ENCODE results near the gene SHB. TPM values are rescaled to one million over a fixed set of nuclear protein-coding genes. Genes with fewer than 3 reads are reported as not detected.

SHB gene
- total and polyA plus RNA-seq, 2 of the 8 experiments (the other 6 are each of a cell fraction or from before 2014, with no cell fraction given) = 4.1 to 12.6 TPM

DNA sequence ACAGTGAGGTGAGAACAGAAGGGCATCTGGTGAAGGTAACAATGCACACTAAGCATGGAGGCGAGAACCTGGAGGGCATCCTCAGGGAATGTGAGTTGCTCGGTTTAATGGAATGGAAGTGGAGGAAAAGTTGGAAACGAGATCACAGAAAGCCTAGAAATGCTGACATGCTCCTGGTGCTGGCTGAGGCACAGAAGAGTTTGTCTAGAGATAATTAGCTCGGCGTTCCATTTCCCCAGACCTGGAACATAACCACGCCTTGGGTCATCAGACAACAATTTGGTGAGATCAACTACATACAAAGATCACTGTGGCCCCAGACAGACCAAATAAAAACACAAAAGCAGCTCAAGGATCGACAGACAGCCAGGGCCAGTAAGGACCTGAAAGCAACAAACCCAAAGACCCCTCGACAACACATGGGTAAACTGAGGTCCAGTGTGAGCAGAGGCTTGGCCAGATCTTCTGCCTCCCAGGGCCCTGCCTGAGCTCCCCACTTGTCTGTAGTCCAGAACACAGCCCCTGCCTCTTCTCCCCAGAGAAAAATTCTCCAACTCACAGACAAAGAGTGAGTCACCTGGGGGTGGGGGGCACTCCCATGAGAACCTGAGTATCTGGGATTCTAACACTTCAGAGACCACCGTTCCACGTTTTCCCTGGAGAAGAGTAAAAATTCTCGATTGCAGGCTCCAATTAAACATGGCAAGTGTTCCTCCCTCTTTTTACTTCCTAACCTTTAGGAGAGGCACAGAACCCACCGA is 52.5 kb downstream of the SHB start:
- Histone ChIP-seq H4K20me1 (replicated peaks in 1 of 2; ENCODE audit: control insufficient read depth in 1 of 2, insufficient read depth in 2 of 2, low read length in 2 of 2) (no peaks in the 10 kb centered on the region), H2AK5ac (ENCODE audit: low read depth, low read length) (peak overlapping the region; percentile 95), H2BK15ac (ENCODE audit: low read length) (peak overlapping the region; percentile 23), H3K14ac (ENCODE audit: insufficient read length) (peak overlapping the region; percentile 4), H4K8ac (ENCODE audit: extremely low read depth, insufficient read depth, low read length) (no peak overlapping the region), H3K18ac (ENCODE audit: extremely low read depth, low read length) (peak overlapping the region; percentile 76), H2BK5ac (ENCODE audit: low read depth, low read length) (peak overlapping the region; percentile 94), H3K56ac (replicated peaks; ENCODE audit: insufficient read length, low read depth, low read length) (peak overlapping the region; percentile 43), H3K27ac (ENCODE audit: low read depth, low read length) (peak overlapping the region; percentile 83), H3K4me2 (ENCODE audit: insufficient read depth in 1 of 2, low read depth in 2 of 2, low read length in 2 of 2) (peak overlapping the region; percentile 53 to 59; a peak in 3 of 4 replicates), H3K79me1 (ENCODE audit: low read depth, low read length) (peaks cover 9% of the 10 kb centered on the region; the same call in 1 of the 2 replicates), H2AFZ (ENCODE audit: low read length) (no peak overlapping the region), H4K91ac (replicated peaks; ENCODE audit: insufficient read length, low read length) (peak overlapping the region; percentile 95), H3K23ac (ENCODE audit: insufficient read length) (no peak overlapping the region), H3K27me3 (replicated peaks in 1 of 4; ENCODE audit: control insufficient read depth in 3 of 4, extremely low read depth in 1 of 4, insufficient read depth in 3 of 4, low read length in 3 of 4) (no peaks in the 10 kb centered on the region), H2BK120ac (replicated peaks; ENCODE audit: low read depth, low read length) (peak overlapping the region; percentile 96), H3K4me3 (ENCODE audit: extremely low read depth in 1 of 4, insufficient read depth in 2 of 4, low read depth in 3 of 4, low read length in 4 of 4) (peak overlapping the region in 2 of 4 experiments; percentile 17 to 25; a peak in 2 of 8 replicates), H2BK12ac (ENCODE audit: low read depth, low read length) (peak overlapping the region; percentile 99), H4K5ac (ENCODE audit: insufficient read length, low read depth, low read length) (peak overlapping the region; percentile 54), H3K79me2 (ENCODE audit: control insufficient read depth in 1 of 2, insufficient read depth in 2 of 2, low read length in 2 of 2) (peaks cover 0 to 4% of the 10 kb centered on the region in 2 experiments; a peak in 1 of 4 replicates), H3K23me2 (ENCODE audit: low read depth, low read length) (no peaks in the 10 kb centered on the region), H3K4me1 (replicated peaks in 1 of 4; ENCODE audit: control insufficient read depth in 3 of 4, insufficient read depth in 4 of 4, low read length in 3 of 4) (peaks cover 31 to 56% (median 39%) of the 10 kb centered on the region in 4 experiments), H3K4ac (replicated peaks; ENCODE audit: insufficient read length, low read depth, low read length) (peak overlapping the region; percentile 55), H2BK20ac (ENCODE audit: low read length) (peak overlapping the region; percentile 100), H3K36me3 (ENCODE audit: control insufficient read depth in 2 of 4, insufficient read depth in 4 of 4, low read length in 3 of 4) (no peaks in the 10 kb centered on the region), H3K9me3 (ENCODE audit: insufficient read depth in 2 of 2, low read depth in 1 of 2, low read length in 1 of 2) (no peaks in the 10 kb centered on the region), H3K9ac (replicated peaks in 1 of 4; ENCODE audit: extremely low read depth in 1 of 4, low read depth in 3 of 4, low read length in 3 of 4) (peak overlapping the region in 1 of 4 experiments; percentile 27; a peak in 2 of 7 replicates)
- ChIA-PET CTCF (ENCODE audit: partially characterized antibody) (interaction anchor here (0.7 to 6.9 kb wide), 34 partner anchors 8 to 385 kb away, joined by 3 to 59 read pairs (median 6); no protein-coding TSS in a partner anchor), POLR2A (ENCODE audit: partially characterized antibody) (interaction anchor here (0.6 to 3.9 kb wide), 20 partner anchors 8 to 717 kb away, joined by 3 to 24 read pairs (median 4); partner anchors contain the start of gene SHB)
- 59% methylated on average over 12 of the region's 12 CpGs; no CpG with 5 or more reads in 1 of the 2 experiments for WGBS, 2 experiments (ENCODE audit: extremely low coverage in 1 of 2, insufficient coverage in 1 of 2, insufficient read length in 1 of 2, insufficient replicate concordance in 2 of 2, low coverage in 1 of 2, low lambda C conversion rate in 2 of 2, missing lambda C conversion rate in 1 of 2)
- TF ChIP-seq JUND (IDR thresholded peaks at IDR 0.05; ENCODE audit: low read length) (peak; percentile 41; the same call in 1 of the 2 replicates), EP300 (IDR thresholded peaks at IDR 0.05; ENCODE audit: borderline replicate concordance in 1 of 2, low read depth in 2 of 2, low read length in 2 of 2) (no peak), SP2 (IDR thresholded peaks at IDR 0.05; ENCODE audit: low read length) (no peak)
- TF ChIP-seq, protein P1, sequence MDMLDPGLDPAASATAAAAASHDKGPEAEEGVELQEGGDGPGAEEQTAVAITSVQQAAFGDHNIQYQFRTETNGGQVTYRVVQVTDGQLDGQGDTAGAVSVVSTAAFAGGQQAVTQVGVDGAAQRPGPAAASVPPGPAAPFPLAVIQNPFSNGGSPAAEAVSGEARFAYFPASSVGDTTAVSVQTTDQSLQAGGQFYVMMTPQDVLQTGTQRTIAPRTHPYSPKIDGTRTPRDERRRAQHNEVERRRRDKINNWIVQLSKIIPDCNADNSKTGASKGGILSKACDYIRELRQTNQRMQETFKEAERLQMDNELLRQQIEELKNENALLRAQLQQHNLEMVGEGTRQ (IDR thresholded peaks at IDR 0.05; ENCODE audit: low read length) = no peak
- no peak for FAIRE-seq
- DNase-seq (ENCODE audit: low read depth in 1 of 2, low spot score in 2 of 2) = no peak
